HG03571 (cell line): ENCODE measurements around the gene CCNDBP1.

Experiments
- ATAC-seq: cut with Tn5 transposase; IDR thresholded peaks from one replicate; pipeline ENCODE4 v1.9.1; 2021; ENCODE audit not compliant: unreplicated experiment

The CCNDBP1 gene

DNA sequence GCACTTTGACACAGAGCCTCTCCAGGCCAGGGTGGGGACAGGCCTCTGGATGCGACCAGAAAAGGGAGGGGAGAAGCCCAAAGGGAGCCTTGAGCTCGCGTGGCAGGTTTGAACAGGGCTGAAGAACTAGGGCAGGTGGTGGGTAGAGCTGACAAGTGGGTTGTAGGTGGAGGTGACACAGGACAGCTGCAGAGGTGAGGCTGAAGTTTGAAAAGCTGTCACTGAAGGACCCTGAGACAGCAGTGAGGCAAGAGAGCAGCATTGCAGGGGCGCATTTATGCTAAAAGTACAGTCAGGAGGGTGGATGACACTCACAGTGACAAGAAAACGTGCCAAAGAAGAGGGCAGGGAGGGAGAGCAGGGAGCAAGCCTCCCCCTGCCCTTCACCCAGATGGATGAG lies 57.4 kb downstream of the CCNDBP1 start:
- ATAC-seq = no peak

DNA sequence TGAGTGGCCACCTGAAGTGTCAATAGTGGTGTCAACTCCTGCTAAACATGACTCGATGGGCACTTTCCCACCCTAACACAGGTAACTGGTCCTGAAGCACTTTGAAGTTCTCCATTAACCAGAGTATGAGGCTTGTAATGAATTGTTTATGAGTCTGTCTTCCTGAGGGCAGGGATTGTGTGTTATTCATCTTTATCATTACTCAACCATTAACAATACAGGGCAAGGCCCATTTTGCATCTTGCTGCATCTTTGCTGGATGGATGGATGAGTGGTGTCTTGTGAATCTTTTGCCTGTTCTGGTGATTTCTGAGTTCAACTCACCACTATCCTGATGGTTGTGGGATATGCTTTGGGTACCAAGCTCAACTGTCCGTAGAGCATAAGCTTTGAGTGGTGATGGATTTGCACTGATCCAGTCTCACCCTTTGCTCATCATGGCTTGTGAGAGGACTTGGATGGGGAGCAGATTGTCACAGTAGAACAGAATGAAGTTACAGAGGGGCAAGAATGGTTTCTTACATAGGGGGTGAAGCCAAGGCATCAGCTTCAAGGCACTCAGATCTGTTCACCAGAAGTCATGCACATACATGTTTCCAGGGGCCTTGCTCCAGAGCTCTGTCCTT lies 57.9 kb downstream of the CCNDBP1 start:
- no peak for ATAC-seq

DNA sequence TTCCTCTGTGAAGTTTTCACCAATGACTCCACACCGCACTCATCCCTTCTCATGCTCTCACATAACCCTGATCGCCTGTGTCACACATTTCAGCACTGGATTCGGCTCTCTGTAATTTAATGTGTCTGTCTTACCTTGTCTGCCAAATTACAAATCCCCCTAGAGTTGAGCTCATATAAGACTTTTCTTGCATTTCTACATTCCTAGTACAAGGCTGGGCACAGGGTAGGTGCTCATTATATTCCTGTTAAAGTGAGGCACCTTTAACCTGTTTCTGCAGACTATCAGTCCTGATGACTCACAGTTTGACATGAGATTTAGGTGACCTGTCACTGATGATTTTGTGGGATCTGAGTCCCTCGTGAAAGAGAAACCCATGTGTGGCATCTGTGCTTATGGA lies 58.9 kb downstream of the CCNDBP1 start:
- no peak for ATAC-seq

DNA sequence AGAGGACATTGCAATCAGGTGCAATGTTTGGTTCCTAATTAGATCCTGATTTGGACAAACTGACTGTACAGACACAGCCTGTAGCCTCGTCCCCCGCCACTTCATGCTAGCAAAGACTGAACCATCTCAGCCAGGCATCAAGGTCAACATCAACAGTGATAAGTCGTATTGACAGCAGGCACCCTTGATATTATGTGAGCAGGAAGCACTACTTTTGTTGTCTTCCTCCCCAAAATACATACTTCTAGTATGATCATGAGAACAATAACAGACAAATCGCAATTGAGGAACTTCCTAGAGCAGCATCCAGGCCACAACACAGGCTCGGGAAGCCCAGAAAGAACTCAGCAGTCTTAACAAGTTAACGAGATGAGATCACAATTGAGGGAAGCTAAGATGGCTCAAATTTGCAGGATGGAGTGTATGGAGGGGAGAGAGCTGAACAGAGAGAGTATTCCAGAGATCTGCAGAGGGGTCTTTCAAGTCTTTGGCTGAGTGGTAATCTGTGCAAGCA lies 61.1 kb downstream of the CCNDBP1 start:
- ATAC-seq = no peak
